MM.1S (cell line): Measurements from ENCODE around the gene HCAR3.

Experiments
- EZH2 ChIP-seq: fragments of 300-600 bp; sonication (generic); optimal IDR thresholded peaks from 2 replicates; pipeline ENCODE3; 2017; ENCODE audit warnings: low read depth, mild to moderate bottlenecking, antibody characterized with exemption, low read length, mixed read lengths
- TF ChIP-seq, protein P1 (sequence below): fragments of 300-600 bp; sonication (generic); IDR thresholded peaks from 2 replicates; pipeline ENCODE4 v1.5.1; 2016; ENCODE audit warnings: antibody characterized with exemption, low read length, mixed read lengths

DNA sequence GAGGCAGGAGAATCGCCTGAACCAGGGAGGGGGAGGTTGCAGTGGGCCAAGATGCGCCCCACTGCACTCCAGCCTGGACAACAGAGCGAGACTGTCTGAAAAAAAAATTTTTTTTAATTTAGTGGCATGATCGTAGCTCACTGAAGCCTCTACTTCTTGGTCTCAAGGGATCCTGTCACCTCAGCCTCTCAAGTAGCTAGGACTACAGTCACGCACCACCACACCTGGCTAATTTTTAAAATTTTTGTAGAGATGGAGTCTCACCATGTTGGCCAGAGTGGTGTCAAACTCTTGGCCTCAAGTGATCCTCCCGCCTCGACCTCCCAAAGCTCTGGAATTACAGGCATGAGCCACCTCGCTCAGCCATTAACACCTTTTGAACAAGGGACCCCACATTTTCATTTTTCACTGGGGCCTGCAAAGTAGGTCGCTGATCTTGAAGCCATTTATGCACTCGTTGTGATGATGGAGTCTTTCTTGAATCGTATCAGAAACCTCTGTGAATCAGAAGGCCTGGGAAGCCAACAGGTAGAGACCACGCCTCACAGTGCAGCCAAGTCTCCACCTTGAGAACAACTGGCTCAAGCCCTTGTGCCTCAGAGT, 8.1 kb upstream of the HCAR3 start:
- TF ChIP-seq, protein P1, sequence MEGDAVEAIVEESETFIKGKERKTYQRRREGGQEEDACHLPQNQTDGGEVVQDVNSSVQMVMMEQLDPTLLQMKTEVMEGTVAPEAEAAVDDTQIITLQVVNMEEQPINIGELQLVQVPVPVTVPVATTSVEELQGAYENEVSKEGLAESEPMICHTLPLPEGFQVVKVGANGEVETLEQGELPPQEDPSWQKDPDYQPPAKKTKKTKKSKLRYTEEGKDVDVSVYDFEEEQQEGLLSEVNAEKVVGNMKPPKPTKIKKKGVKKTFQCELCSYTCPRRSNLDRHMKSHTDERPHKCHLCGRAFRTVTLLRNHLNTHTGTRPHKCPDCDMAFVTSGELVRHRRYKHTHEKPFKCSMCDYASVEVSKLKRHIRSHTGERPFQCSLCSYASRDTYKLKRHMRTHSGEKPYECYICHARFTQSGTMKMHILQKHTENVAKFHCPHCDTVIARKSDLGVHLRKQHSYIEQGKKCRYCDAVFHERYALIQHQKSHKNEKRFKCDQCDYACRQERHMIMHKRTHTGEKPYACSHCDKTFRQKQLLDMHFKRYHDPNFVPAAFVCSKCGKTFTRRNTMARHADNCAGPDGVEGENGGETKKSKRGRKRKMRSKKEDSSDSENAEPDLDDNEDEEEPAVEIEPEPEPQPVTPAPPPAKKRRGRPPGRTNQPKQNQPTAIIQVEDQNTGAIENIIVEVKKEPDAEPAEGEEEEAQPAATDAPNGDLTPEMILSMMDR = no peak
- TF ChIP-seq EZH2 = no peak
